Loucy (cell line): ENCODE results near the gene SIRT6.
A peak's percentile ranks its signal among the peaks of the same experiment; 100 is the strongest.

Experiments
- H2AFZ ChIP-seq: fragments of 200-600 bp; sonication (generic); 2 replicates; pipeline ENCODE4 v1.6.0; 2016; ENCODE audit warnings: antibody characterized with exemption, mild to moderate bottlenecking, low read length, moderate library complexity
- H3F3A ChIP-seq: fragments of 200-600 bp; 2 replicates; pipeline ENCODE4 v1.6.0; 2016; ENCODE audit warnings: antibody characterized with exemption, low read depth, mild to moderate bottlenecking
- H3K27me3 ChIP-seq: fragments of 200-600 bp; sonication (generic); 2 replicates; pipeline ENCODE4 v1.6.1; 2014; ENCODE audit warnings: low read length, mild to moderate bottlenecking; ENCODE audit not compliant: insufficient read depth, poor library complexity, severe bottlenecking
- H3K36me3 ChIP-seq: fragments of 200-600 bp; sonication (generic); 2 replicates; pipeline ENCODE4 v1.6.1; 2016; ENCODE audit warnings: low read length; ENCODE audit not compliant: insufficient read depth
- H3K4me1 ChIP-seq: fragments of 200-600 bp; sonication (generic); 2 replicates; pipeline ENCODE4 v1.5.1; 2014; ENCODE audit warnings: low read length, mild to moderate bottlenecking; ENCODE audit not compliant: insufficient read depth, poor library complexity, severe bottlenecking
- H3K4me2 ChIP-seq: fragments of 200-600 bp; sonication (generic); 2 replicates; pipeline ENCODE4 v1.6.0; 2014; ENCODE audit warnings: antibody characterized with exemption, low read length, low read depth, mild to moderate bottlenecking; ENCODE audit not compliant: poor library complexity, severe bottlenecking
- H3K4me3 ChIP-seq: fragments of 200-600 bp; sonication (generic); 2 replicates; pipeline ENCODE4 v1.5.1; 2014; ENCODE audit warnings: low read length, mild to moderate bottlenecking, mixed read lengths; ENCODE audit not compliant: poor library complexity, severe bottlenecking
- H3K79me2 ChIP-seq: fragments of 200-600 bp; sonication (generic); 2 replicates; pipeline ENCODE4 v1.6.1; 2014; ENCODE audit warnings: low read length; ENCODE audit not compliant: insufficient read depth
- H3K9ac ChIP-seq: fragments of 200-600 bp; sonication (generic); 2 replicates; pipeline ENCODE4 v1.6.0; 2014; ENCODE audit warnings: mild to moderate bottlenecking, low read depth, low read length, moderate library complexity; ENCODE audit not compliant: poor library complexity, severe bottlenecking
- H3K9me2 ChIP-seq: fragments of 200-600 bp; sonication (generic); replicated peaks from 2 replicates; pipeline ENCODE4 v1.6.1; 2016; ENCODE audit warnings: low read depth, low read length, mixed read lengths
- H3K9me3 ChIP-seq: fragments of 200-600 bp; sonication (generic); 2 replicates; pipeline ENCODE4 v1.6.1; 2014; ENCODE audit warnings: mild to moderate bottlenecking, antibody characterized with exemption, low read length, low read depth; ENCODE audit not compliant: insufficient read depth
- H4K20me1 ChIP-seq: fragments of 200-600 bp; sonication (generic); 2 replicates; pipeline ENCODE4 v1.6.0; 2014; ENCODE audit warnings: antibody characterized with exemption, low read length, mild to moderate bottlenecking; ENCODE audit not compliant: insufficient read depth, poor library complexity, severe bottlenecking
- CTCF ChIP-seq: fragments of 200-600 bp; sonication (generic); conservative IDR thresholded peaks from 2 replicates; pipeline ENCODE4 v1.5.1; 2014; ENCODE audit warnings: mild to moderate bottlenecking, antibody characterized with exemption, low read length
- EZH2phosphoT487 ChIP-seq: fragments of 200-600 bp; IDR thresholded peaks from 2 replicates; pipeline ENCODE4 v1.6.1; 2018; ENCODE audit warnings: antibody characterized with exemption, mild to moderate bottlenecking, moderate library complexity, borderline replicate concordance

SIRT6 gene

GRCh38 chr19:4154571-4155312 is 27.6 kb downstream of the SIRT6 start:
- Histone ChIP-seq H3K9me3 (no peaks in the 10 kb centered on the region), H3K36me3 (no peaks in the 10 kb centered on the region), H3K27me3 (no peaks in the 10 kb centered on the region), H3K79me2 (peaks cover 12% of the 10 kb centered on the region; the same call in 1 of the 2 replicates), H3K4me2 (peak overlapping the region; percentile 35), H4K20me1 (no peaks in the 10 kb centered on the region), H3K4me3 (peak overlapping the region; percentile 35), H2AFZ (no peak overlapping the region), H3K4me1 (peaks cover 22% of the 10 kb centered on the region), H3F3A (no peaks in the 10 kb centered on the region), H3K9ac (no peak overlapping the region), H3K9me2 (no peaks in the 10 kb centered on the region)
- TF ChIP-seq EZH2phosphoT487, result no peak
- TF ChIP-seq CTCF, result no peak

GRCh38 chr19:4152241-4152998 is 29.9 kb downstream of the SIRT6 start:
- Histone ChIP-seq H3K27me3 (no peaks in the 10 kb centered on the region), H3K4me2 (peak overlapping the region; percentile 76), H3K9ac (peak overlapping the region; percentile 33), H4K20me1 (no peaks in the 10 kb centered on the region), H3K4me3 (peak overlapping the region; percentile 66), H2AFZ (no peak overlapping the region), H3K4me1 (peaks cover 22% of the 10 kb centered on the region), H3K9me3 (no peaks in the 10 kb centered on the region), H3K79me2 (peaks cover 12% of the 10 kb centered on the region; the same call in 1 of the 2 replicates), H3K9me2 (no peaks in the 10 kb centered on the region), H3F3A (no peaks in the 10 kb centered on the region), H3K36me3 (no peaks in the 10 kb centered on the region)
- TF ChIP-seq EZH2phosphoT487 (no peak), CTCF (no peak)

- Histone ChIP-seq H3K79me2 (peaks cover 12% of the 10 kb centered on the region; the same call in 1 of the 2 replicates), H3K36me3 (no peaks in the 10 kb centered on the region), H3F3A (no peaks in the 10 kb centered on the region), H3K9ac (no peak overlapping the region), H3K4me2 (no peak overlapping the region), H3K9me3 (no peaks in the 10 kb centered on the region), H3K9me2 (no peaks in the 10 kb centered on the region), H3K27me3 (no peaks in the 10 kb centered on the region), H3K4me3 (no peak overlapping the region), H3K4me1 (peaks cover 22% of the 10 kb centered on the region), H2AFZ (no peak overlapping the region), H4K20me1 (no peaks in the 10 kb centered on the region)
- TF ChIP-seq EZH2phosphoT487 (no peak), CTCF (no peak)
Measured at GRCh38 chr19:4151623-4152022, 30.7 kb downstream of the SIRT6 start.
